ENCODE data around the gene HOTAIR.

HOTAIR gene

GRCh38 chr12:53990311-53991076 lies 15.7 kb upstream of the HOTAIR start:
- in situ Hi-C loops (cut with HindIII; ENCODE audit: low sequenced_read_pairs): no loop called here
- no peak for TF ChIP-seq CTCF (IDR thresholded peaks at IDR 0.05; ENCODE audit: low read depth, low read length, missing control alignments)
- no peak for DNase-seq (ENCODE audit: low read depth)
- H3K4me3 ChIP-seq (ENCODE audit: low read depth, low read length): no peak overlapping the region

DNA sequence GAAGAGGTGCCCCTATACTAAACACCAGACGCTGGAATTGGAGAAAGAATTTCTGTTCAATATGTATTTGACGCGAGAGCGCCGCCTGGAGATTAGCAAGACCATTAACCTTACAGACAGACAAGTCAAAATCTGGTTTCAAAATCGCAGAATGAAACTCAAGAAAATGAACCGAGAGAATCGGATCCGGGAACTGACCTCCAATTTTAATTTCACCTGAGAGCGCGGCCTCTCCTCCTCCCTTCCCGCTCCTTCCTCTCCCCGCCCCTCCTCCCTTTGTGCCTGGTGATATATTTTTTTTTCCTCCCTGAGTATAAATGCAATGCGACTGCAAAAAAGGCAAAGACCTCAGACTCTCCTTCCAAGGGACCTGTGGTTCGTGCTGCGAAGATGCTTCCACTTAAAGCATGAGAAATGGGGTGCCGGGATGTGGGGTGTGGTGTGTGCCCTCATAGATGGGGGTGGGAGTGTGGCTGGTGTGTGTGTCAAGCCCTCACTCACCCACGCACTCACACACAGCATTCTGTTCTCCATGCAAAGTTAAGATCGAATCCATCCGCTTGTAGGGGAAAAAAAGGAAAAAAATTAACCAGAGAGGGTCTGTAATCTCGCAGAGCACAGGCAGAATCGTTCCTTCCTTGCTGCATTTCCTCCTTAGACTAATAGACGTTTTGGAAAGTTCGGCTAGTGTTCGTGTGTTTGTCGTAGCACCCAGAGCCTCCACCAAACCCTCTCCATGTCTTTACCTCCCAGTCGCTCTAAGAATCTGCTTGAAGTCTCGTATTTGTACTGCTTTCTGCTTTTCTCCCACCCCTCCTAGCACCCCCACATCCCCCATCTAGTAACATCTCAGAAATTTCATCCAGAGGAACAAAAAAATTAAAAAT lies 14.7 kb upstream of the HOTAIR start:
- H3K4me3 ChIP-seq (ENCODE audit: low read depth, low read length): no peak overlapping the region
- in situ Hi-C loops (cut with HindIII; ENCODE audit: low sequenced_read_pairs): no loop called here
- DNase-seq (ENCODE audit: low read depth): no peak

GRCh38 chr12:53988541-53989226 lies 13.9 kb upstream of the HOTAIR start:
- in situ Hi-C loops (cut with HindIII; ENCODE audit: low sequenced_read_pairs): no loop called here
- TF ChIP-seq CTCF (IDR thresholded peaks at IDR 0.05; ENCODE audit: low read depth, low read length, missing control alignments): no peak
- no peak overlapping the region for H3K4me3 ChIP-seq (ENCODE audit: low read depth, low read length)
- no peak for DNase-seq (ENCODE audit: low read depth)

More for the DNA sequence above, 14.7 kb upstream of the HOTAIR start:
- TF ChIP-seq CTCF (IDR thresholded peaks at IDR 0.05; ENCODE audit: low read depth, low read length, missing control alignments): peak; percentile 39

DNA sequence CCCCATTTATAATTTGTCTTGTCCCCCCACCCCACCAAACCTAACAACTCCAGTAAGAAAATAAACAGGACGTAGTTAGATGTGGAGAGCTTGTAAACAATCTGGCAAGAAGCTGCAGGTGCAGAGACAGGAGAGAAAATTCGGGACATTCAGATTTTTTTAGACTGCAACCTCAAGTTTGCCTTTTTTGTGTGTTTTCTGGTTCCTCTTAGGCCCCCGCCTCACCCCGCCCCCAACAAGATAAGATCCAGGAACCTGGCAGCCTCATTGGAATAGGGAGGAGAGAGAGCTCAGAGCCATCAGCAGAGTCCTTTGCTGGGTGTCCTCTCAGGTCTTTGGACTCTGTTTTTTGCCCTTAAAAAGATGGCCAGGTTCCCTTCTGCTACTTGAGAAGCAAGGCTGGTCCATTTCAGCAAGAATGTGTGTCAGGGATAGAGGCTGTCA lies 13.1 kb upstream of the HOTAIR start:
- no peak for TF ChIP-seq CTCF (IDR thresholded peaks at IDR 0.05; ENCODE audit: low read depth, low read length, missing control alignments)
- in situ Hi-C loops (cut with HindIII; ENCODE audit: low sequenced_read_pairs): no loop called here
- no peak overlapping the region for H3K4me3 ChIP-seq (ENCODE audit: low read depth, low read length)
- DNase-seq (ENCODE audit: low read depth): no peak

DNA sequence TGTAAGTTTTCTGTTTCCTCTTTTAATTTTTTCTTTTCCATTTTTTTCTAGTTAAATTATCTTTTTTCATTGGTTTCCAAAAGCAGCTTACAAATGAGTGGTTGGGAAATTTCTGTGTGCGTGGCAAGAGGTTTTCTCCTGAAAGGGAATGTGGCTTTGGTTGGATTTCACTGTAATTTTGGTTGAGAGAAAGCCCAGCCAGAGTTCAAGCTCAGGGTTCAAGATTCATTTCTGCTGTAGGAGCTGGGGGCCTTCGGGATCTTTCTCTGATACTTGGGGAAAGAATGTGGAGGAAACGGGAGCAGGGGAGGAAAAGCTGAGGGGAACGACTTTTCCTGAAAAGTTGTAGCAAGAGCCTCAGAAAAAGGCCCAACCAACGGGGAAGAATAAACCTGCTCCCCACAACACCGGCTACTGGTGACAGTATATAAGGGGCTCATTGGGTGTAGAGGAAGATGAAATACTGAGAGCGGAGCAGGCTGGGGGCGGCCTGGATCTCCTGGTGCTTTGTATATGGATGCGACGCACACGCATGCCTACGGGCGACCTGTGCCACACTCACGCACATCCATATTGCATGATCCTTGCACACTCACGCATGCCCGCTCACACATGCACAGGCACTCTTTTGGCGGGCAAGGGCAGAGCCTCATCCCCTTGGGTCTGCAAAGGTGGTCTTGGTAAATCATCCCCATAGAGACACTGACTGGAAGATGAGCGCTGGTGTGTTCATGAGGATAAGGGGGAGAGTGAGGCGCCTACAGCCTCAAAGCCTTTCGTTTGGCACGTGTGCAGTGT lies 12.1 kb upstream of the HOTAIR start:
- no peak for TF ChIP-seq CTCF (IDR thresholded peaks at IDR 0.05; ENCODE audit: low read depth, low read length, missing control alignments)
- no peak overlapping the region for H3K4me3 ChIP-seq (ENCODE audit: low read depth, low read length)
- in situ Hi-C loops (cut with HindIII; ENCODE audit: low sequenced_read_pairs): no loop called here
- DNase-seq (ENCODE audit: low read depth): no peak
